HepG2 (cell line): ENCODE measurements around the gene NFKB2. TPM values are rescaled to one million over a fixed set of nuclear protein-coding genes. Genes with fewer than 3 reads are reported as not detected.

Experiments used
- ELK4 ChIP-seq: sonication (generic); formaldehyde crosslinking; IDR thresholded peaks from 2 replicates; pipeline ENCODE4 v1.9.0; 2021; ENCODE audit warnings: missing genetic modification reagents, borderline replicate concordance
- HNRNPLL ChIP-seq: fragments of 200-400 bp; formaldehyde crosslinking; IDR thresholded peaks from 2 replicates; pipeline ENCODE4 v1.6.1; 2017; ENCODE audit warnings: mild to moderate bottlenecking, low read depth, low read length; ENCODE audit not compliant: poor library complexity, severe bottlenecking
- KLF9 ChIP-seq: IDR thresholded peaks from 2 replicates; pipeline ENCODE4 v1.6.1; 2016; ENCODE audit warnings: low read depth
- MYPOP ChIP-seq: sonication (generic); formaldehyde crosslinking; IDR thresholded peaks from 2 replicates; pipeline ENCODE4 v1.8.1; 2023; ENCODE audit warnings: mild to moderate bottlenecking, moderate library complexity, missing genetic modification reagents
- PCBP2 ChIP-seq: fragments of 200-400 bp; formaldehyde crosslinking; optimal IDR thresholded peaks from 2 replicates; pipeline ENCODE3; 2018; ENCODE audit warnings: low read length, low read depth; ENCODE audit not compliant: poor library complexity, severe bottlenecking
- PHF8 ChIP-seq: sonication (generic); formaldehyde crosslinking; IDR thresholded peaks from 2 replicates; pipeline ENCODE4 v1.5.0; 2020; ENCODE audit warnings: missing genetic modification reagents
- POGK ChIP-seq: sonication (generic); formaldehyde crosslinking; conservative IDR thresholded peaks from 2 replicates; pipeline ENCODE4 v1.8.0; 2022; ENCODE audit warnings: mild to moderate bottlenecking, moderate library complexity, missing genetic modification reagents
- RARA ChIP-seq: IDR thresholded peaks from 2 replicates; pipeline ENCODE4 v1.6.1; 2016; ENCODE audit warnings: missing genetic modification reagents, missing compliant biosample characterization
- RFX3 ChIP-seq: IDR thresholded peaks from 2 replicates; pipeline ENCODE4 v1.6.1; 2016; ENCODE audit warnings: missing biosample characterization, missing genetic modification reagents
- SMYD3 ChIP-seq: sonication (generic); formaldehyde crosslinking; IDR thresholded peaks from 2 replicates; pipeline ENCODE4 v1.8.1; 2023; ENCODE audit warnings: mild to moderate bottlenecking, missing genetic modification reagents
- ZFP36L2 ChIP-seq: sonication (generic); formaldehyde crosslinking; IDR thresholded peaks from 2 replicates; pipeline ENCODE4 v1.4.0; 2020; ENCODE audit warnings: missing genetic modification reagents
- ZFP62 ChIP-seq: sonication (generic); formaldehyde crosslinking; IDR thresholded peaks from 2 replicates; pipeline ENCODE4 v1.4.0; 2020; ENCODE audit warnings: missing genetic modification reagents
- ZFY ChIP-seq: sonication (generic); formaldehyde crosslinking; IDR thresholded peaks from 2 replicates; pipeline ENCODE4 v1.4.0; 2020; ENCODE audit warnings: missing genetic modification reagents
- ZMAT3 ChIP-seq: sonication (generic); formaldehyde crosslinking; conservative IDR thresholded peaks from 2 replicates; pipeline ENCODE4 v1.7.0; 2021; ENCODE audit warnings: missing genetic modification reagents
- ZNF124 ChIP-seq: sonication (generic); formaldehyde crosslinking; IDR thresholded peaks from 2 replicates; pipeline ENCODE4 v1.4.0; 2020; ENCODE audit warnings: missing genetic modification reagents
- ZNF24 ChIP-seq: fragments of 450-650 bp; IDR thresholded peaks from 2 replicates; pipeline ENCODE4 v1.6.1; 2017; ENCODE audit warnings: antibody characterized with exemption, mild to moderate bottlenecking
- polyA plus RNA-seq, 8 experiments: library from polyadenylated mRNA; depleted of rRNA in 3 of 8; stranded (reverse) in 7 of 8; unstranded in 1 of 8; fragments of >200 nt; fragmentation: Illumina TruSeq in 4 of 8; extraction: Trizol in 4 of 8; gene quantifications; 2 replicates each; pipeline versions ENCODE4 v1.2.1 to v1.2.3, GENCODE V29; 2011 to 2016; ENCODE audit warnings: low read depth in 4 of 8, missing spikeins in 1 of 8, mixed read lengths in 1 of 8; ENCODE audit not compliant: insufficient read depth in 1 of 8
- total RNA-seq, 5 experiments: library from RNA; depleted of rRNA; stranded (reverse); fragments of >200 nt; fragmentation: Illumina TruSeq; extraction: Trizol; gene quantifications; 2 replicates each; pipeline ENCODE4 v1.2.3, GENCODE V29; 2016; ENCODE audit warnings: low read depth in 1 of 5
- TF ChIP-seq, protein P1 (sequence below): sonication (generic); formaldehyde crosslinking; IDR thresholded peaks from 2 replicates; pipeline ENCODE4 v1.8.0; 2022; ENCODE audit warnings: missing genetic modification reagents, mild to moderate bottlenecking, moderate library complexity, borderline replicate concordance
- TF ChIP-seq, protein P2 (sequence below): sonication (generic); formaldehyde crosslinking; IDR thresholded peaks from 2 replicates; pipeline ENCODE4 v1.5.0; 2020; ENCODE audit warnings: missing genetic modification reagents
- TF ChIP-seq, protein P3 (sequence below): sonication (generic); formaldehyde crosslinking; IDR thresholded peaks from 2 replicates; pipeline ENCODE4 v1.4.0; 2020; ENCODE audit warnings: missing genetic modification reagents

The NFKB2 gene
- total and polyA plus RNA-seq, 2 of the 13 experiments (the other 11 are each of a cell fraction or from before 2014, with no cell fraction given) = 7.7 to 12.5 TPM

- TF ChIP-seq ELK4 (CRISPR knock-in tag) (no peak), MYPOP (CRISPR knock-in tag) (peak; percentile 18), ZNF24 (no peak), ZFP36L2 (peak; percentile 47; the same call in 1 of the 2 replicates), RARA (CRISPR knock-in tag) (peak; percentile 52), KLF9 (peak; percentile 28; the same call in 1 of the 2 replicates), PHF8 (CRISPR knock-in tag) (peak; percentile 85), ZFY (CRISPR knock-in tag) (peak; percentile 92), PCBP2 (no peak), HNRNPLL (peak; percentile 63), ZFP62 (CRISPR knock-in tag) (no peak), RFX3 (peak; percentile 11; the same call in 1 of the 2 replicates), ZMAT3 (CRISPR knock-in tag) (peak; percentile 80), SMYD3 (CRISPR knock-in tag) (peak; percentile 71), POGK (CRISPR knock-in tag) (peak; percentile 70), ZNF124 (peak; percentile 92)
- TF ChIP-seq, protein P1, sequence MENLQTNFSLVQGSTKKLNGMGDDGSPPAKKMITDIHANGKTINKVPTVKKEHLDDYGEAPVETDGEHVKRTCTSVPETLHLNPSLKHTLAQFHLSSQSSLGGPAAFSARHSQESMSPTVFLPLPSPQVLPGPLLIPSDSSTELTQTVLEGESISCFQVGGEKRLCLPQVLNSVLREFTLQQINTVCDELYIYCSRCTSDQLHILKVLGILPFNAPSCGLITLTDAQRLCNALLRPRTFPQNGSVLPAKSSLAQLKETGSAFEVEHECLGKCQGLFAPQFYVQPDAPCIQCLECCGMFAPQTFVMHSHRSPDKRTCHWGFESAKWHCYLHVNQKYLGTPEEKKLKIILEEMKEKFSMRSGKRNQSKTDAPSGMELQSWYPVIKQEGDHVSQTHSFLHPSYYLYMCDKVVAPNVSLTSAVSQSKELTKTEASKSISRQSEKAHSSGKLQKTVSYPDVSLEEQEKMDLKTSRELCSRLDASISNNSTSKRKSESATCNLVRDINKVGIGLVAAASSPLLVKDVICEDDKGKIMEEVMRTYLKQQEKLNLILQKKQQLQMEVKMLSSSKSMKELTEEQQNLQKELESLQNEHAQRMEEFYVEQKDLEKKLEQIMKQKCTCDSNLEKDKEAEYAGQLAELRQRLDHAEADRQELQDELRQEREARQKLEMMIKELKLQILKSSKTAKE = peak; percentile 49; the same call in 1 of the 2 replicates
- TF ChIP-seq, protein P2, sequence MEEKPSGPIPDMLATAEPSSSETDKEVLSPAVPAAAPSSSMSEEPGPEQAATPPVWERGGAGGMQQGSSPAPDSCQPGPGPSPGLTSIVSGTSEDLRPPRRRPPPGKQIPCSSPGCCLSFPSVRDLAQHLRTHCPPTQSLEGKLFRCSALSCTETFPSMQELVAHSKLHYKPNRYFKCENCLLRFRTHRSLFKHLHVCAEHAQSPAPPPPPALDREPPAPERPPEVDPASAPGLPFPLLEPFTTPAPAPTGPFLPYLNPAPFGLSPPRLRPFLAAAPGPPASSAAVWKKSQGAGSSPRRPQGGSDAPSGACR (CRISPR knock-in tag) = peak; percentile 85
- TF ChIP-seq, protein P3, sequence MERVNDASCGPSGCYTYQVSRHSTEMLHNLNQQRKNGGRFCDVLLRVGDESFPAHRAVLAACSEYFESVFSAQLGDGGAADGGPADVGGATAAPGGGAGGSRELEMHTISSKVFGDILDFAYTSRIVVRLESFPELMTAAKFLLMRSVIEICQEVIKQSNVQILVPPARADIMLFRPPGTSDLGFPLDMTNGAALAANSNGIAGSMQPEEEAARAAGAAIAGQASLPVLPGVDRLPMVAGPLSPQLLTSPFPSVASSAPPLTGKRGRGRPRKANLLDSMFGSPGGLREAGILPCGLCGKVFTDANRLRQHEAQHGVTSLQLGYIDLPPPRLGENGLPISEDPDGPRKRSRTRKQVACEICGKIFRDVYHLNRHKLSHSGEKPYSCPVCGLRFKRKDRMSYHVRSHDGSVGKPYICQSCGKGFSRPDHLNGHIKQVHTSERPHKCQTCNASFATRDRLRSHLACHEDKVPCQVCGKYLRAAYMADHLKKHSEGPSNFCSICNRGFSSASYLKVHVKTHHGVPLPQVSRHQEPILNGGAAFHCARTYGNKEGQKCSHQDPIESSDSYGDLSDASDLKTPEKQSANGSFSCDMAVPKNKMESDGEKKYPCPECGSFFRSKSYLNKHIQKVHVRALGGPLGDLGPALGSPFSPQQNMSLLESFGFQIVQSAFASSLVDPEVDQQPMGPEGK (CRISPR knock-in tag) = peak; percentile 61
These were observed 25.4 kb downstream of the NFKB2 start, which contains the start of gene FBXL15 (continued) for GRCh38 chr10:102420714-102421506.
